ENCODE results near the gene CTCFL. TPM values are rescaled to one million over a fixed set of nuclear protein-coding genes. Genes with fewer than 3 reads are reported as not detected.

CTCFL gene
- polyA plus RNA-seq, 1 experiment, result not detected

DNA sequence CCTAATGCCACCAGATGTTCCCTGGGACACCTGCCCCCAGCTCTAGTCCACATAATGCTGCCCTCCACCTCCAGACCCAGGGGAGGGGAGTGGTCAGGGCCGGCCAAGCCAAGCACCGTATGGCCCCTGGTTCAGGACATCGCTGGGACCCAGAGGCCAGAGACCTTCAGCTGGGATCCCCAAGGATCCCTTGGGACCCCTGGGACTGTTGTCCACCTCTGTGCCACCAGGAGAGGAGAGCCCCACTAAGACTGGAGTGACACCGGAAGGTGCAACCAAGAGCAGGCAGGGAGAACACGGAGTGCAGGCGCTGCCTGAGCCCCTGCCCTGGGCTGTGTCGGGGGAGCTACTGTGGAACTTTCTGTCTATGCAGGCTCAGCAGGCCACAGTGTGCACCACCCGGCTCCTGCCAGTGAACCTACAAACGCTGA, 43.6 kb downstream of the CTCFL start:
- TF ChIP-seq, protein P1, sequence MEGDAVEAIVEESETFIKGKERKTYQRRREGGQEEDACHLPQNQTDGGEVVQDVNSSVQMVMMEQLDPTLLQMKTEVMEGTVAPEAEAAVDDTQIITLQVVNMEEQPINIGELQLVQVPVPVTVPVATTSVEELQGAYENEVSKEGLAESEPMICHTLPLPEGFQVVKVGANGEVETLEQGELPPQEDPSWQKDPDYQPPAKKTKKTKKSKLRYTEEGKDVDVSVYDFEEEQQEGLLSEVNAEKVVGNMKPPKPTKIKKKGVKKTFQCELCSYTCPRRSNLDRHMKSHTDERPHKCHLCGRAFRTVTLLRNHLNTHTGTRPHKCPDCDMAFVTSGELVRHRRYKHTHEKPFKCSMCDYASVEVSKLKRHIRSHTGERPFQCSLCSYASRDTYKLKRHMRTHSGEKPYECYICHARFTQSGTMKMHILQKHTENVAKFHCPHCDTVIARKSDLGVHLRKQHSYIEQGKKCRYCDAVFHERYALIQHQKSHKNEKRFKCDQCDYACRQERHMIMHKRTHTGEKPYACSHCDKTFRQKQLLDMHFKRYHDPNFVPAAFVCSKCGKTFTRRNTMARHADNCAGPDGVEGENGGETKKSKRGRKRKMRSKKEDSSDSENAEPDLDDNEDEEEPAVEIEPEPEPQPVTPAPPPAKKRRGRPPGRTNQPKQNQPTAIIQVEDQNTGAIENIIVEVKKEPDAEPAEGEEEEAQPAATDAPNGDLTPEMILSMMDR (IDR thresholded peaks at IDR 0.05; ENCODE audit: insufficient read depth, low read depth, low read length), result no peak
- Histone ChIP-seq H3K27me3 (ENCODE audit: control insufficient read depth, insufficient read depth, low read length) (peaks cover 13% of the 10 kb centered on the region), H3K4me3 (ENCODE audit: low read depth, low read length) (no peak overlapping the region), H3K36me3 (ENCODE audit: control insufficient read depth, insufficient read depth, low read length) (no peaks in the 10 kb centered on the region)
- DNase-seq (ENCODE audit: low read depth), result no peak
- ChIA-PET CTCF (interaction anchor here (0.6 to 2.2 kb wide), 3 partner anchors 15 to 121 kb away, joined by 4 to 7 read pairs (median 5); no protein-coding TSS in a partner anchor), POLR2A (no interaction called here)

DNA sequence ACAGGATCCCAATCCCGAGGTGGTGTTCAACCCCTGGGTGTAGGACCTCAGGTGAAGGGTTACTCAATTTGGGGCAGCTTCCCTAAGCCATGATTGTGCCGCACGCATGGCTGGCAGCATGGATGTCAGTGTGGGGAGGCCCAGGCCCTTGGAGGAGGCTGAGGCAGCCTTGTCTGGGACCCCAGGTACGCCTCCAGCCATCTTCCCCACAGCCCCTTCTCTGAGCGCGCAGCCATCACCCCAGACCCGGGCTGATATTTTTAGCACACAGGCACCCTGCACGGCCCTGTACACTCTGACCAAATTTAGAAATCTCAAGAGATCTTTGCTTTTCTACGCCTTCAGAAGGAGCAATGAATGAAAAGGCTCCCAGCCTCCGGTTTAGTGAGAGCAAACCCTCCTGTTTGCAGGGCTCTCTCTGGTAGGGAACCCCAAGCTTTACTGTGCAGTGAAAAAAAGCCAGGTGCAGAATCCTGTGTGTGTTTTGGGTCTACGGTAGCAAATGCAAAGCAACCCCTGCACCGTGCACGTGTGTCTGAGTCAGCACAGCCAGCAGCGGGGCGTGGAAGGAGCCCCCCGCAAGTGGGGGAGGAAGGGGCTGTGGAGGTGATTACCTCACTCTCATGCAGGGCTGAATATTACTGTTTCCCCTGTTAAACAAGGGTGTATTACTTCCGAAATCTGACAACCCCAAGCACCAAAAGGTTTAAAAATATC, 44.3 kb downstream of the CTCFL start:
- POLR2A ChIA-PET, result no interaction called here
- no peak overlapping the region for H3K4me3 ChIP-seq (ENCODE audit: low read depth, low read length)
- CTCF ChIA-PET, result interaction anchor here (0.6 to 2.2 kb wide), 3 partner anchors 15 to 120 kb away, joined by 4 to 7 read pairs (median 5); no protein-coding TSS in a partner anchor
- peaks cover 13% of the 10 kb centered on the region for H3K27me3 ChIP-seq (ENCODE audit: control insufficient read depth, insufficient read depth, low read length)
- TF ChIP-seq, protein P1 (IDR thresholded peaks at IDR 0.05; ENCODE audit: insufficient read depth, low read depth, low read length), result no peak
- no peaks in the 10 kb centered on the region for H3K36me3 ChIP-seq (ENCODE audit: control insufficient read depth, insufficient read depth, low read length)
- no peak for DNase-seq (ENCODE audit: low read depth)

DNA sequence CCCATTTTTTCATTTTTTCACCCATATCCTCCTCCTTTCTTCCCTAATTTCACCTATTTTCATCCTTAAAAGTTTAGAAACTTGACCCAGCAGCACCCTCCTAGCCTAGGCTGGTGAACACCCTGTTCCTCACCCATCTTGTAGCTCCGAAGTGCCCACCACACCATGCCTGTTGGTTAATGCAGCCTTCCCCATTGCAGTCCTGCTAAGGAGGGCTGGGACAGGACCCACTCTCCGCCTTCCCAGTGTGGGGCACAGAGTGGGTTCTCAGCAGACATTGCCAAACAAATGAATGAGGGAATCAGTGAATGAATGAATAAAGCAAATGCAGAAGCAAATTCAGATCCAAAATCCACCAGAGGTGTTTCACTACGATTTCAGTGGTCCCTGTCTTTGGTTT, 45.7 kb downstream of the CTCFL start:
- Histone ChIP-seq H3K36me3 (ENCODE audit: control insufficient read depth, insufficient read depth, low read length) (no peaks in the 10 kb centered on the region), H3K27me3 (ENCODE audit: control insufficient read depth, insufficient read depth, low read length) (peaks cover 15% of the 10 kb centered on the region), H3K4me3 (ENCODE audit: low read depth, low read length) (no peak overlapping the region)
- TF ChIP-seq, protein P1 (IDR thresholded peaks at IDR 0.05; ENCODE audit: insufficient read depth, low read depth, low read length), result no peak
- ChIA-PET POLR2A (no interaction called here), CTCF (interaction anchor here (0.6 to 0.8 kb wide), 2 partner anchors 9 to 141 kb away, joined by 3 read pairs; partner anchors contain the start of gene ZBP1)
- no peak for DNase-seq (ENCODE audit: low read depth)

DNA sequence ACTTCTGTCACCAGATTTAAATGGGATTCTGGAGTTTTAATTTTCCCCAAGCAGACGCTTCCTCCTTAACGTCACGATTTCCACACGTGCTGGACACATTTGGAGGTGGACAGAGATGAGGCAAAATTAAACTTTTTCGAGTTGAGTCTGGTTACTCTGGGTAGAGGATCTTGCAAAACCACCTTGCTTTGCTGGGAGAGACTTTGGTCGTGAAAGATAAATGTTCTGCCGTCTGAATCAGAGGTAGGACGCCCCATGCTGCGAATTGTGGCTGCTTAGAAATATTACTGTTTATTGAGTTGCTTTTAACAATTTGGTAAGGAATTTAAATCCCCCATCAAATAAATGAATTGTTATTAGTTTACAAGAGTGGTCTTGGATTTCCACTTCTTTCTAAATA, 46.8 kb downstream of the CTCFL start:
- ChIA-PET CTCF (interaction anchor here (0.9 to 1.3 kb wide), 4 partner anchors 21 to 258 kb away, joined by 3 read pairs; no protein-coding TSS in a partner anchor), POLR2A (no interaction called here)
- no peaks in the 10 kb centered on the region for H3K36me3 ChIP-seq (ENCODE audit: control insufficient read depth, insufficient read depth, low read length)
- H3K27me3 ChIP-seq (ENCODE audit: control insufficient read depth, insufficient read depth, low read length), result peaks cover 15% of the 10 kb centered on the region
- no peak for DNase-seq (ENCODE audit: low read depth)
- TF ChIP-seq, protein P1 (IDR thresholded peaks at IDR 0.05; ENCODE audit: insufficient read depth, low read depth, low read length), result no peak
- no peak overlapping the region for H3K4me3 ChIP-seq (ENCODE audit: low read depth, low read length)

DNA sequence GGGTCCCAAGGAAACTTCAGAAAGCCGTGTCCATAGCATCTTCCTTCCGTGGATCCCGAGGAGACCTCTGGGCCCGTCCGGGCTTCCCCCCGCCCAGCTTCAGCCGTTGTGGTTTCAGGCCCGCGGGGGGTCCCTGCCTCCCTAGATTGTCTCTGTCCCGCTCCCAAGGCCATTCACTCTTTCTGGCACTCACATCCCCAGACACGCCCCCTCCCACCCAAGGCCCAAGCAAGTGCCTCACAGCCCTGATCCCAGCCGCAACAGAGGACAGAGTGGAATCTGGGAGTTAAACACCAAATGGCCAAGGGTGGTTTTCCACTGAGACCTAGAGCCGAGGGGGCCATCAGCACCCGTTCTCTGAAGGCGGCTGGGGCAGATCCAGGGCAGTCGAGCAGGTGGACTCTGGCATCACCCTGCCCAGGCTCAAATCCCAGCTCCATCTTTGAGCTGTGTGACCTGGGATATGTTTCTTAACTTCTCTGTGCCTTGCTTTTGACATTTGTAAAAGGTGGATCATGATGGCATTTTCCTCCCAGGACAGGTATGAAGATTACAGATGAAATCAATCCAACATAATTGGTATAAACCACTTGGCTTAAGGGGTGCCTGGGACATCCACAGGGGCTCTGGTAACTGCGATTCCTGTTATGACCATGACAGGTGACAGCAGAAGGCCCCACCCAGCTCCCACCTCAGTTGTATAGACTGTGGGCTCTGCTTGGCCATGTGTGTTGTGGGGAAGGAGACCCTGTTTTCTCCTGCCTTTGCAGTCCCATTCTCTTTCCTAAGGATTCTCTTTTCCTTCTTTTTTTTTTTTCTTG, 48.1 kb downstream of the CTCFL start:
- no peak for DNase-seq (ENCODE audit: low read depth)
- Histone ChIP-seq H3K27me3 (ENCODE audit: control insufficient read depth, insufficient read depth, low read length) (peaks cover 15% of the 10 kb centered on the region), H3K36me3 (ENCODE audit: control insufficient read depth, insufficient read depth, low read length) (no peaks in the 10 kb centered on the region), H3K4me3 (ENCODE audit: low read depth, low read length) (no peak overlapping the region)
- CTCF ChIA-PET, result interaction anchor here (1.0 to 1.2 kb wide), 2 partner anchors 17 to 127 kb away, joined by 3 read pairs; no protein-coding TSS in a partner anchor
- TF ChIP-seq, protein P1 (IDR thresholded peaks at IDR 0.05; ENCODE audit: insufficient read depth, low read depth, low read length), result no peak
- POLR2A ChIA-PET, result no interaction called here
